Activated naive CD8-positive, alpha-beta T cell treated with anti-CD3 and anti-CD28 coated beads for 36 hours (primary cell): Measurements from ENCODE around the gene WWOX. TPM values are rescaled to one million over a fixed set of nuclear protein-coding genes. Genes with fewer than 3 reads are reported as not detected.

Experiments used
- DNase-seq: peaks from one replicate; pipeline ENCODE4 v3.0.0; 2021
- H3K27ac Mint-ChIP-seq: one replicate; pipeline ENCODE4 v1.8.0; 2022; ENCODE audit warnings: mild to moderate bottlenecking, moderate library complexity, mixed read lengths
- H3K27me3 Mint-ChIP-seq: one replicate; pipeline ENCODE4 v1.8.0; 2022; ENCODE audit warnings: mild to moderate bottlenecking, mixed read lengths
- H3K36me3 Mint-ChIP-seq: one replicate; pipeline ENCODE4 v1.8.0; 2021; ENCODE audit warnings: mild to moderate bottlenecking, mixed read lengths
- H3K4me1 Mint-ChIP-seq: one replicate; pipeline ENCODE4 v1.8.0; 2021; ENCODE audit warnings: mixed read lengths
- H3K4me3 Mint-ChIP-seq: one replicate; pipeline ENCODE4 v1.8.0; 2022; ENCODE audit warnings: mild to moderate bottlenecking, moderate library complexity, mixed read lengths
- H3K9me3 Mint-ChIP-seq: one replicate; pipeline ENCODE4 v1.8.0; 2022; ENCODE audit warnings: mixed read lengths
- total RNA-seq, 2 experiments: library from RNA; stranded (reverse); gene quantifications; one replicate each; pipeline ENCODE4 v1.2.3, GENCODE V29; 2021

WWOX gene
- total RNA-seq, 2 experiments from 2014 or later, result 20.0 to 23.9 TPM

DNA sequence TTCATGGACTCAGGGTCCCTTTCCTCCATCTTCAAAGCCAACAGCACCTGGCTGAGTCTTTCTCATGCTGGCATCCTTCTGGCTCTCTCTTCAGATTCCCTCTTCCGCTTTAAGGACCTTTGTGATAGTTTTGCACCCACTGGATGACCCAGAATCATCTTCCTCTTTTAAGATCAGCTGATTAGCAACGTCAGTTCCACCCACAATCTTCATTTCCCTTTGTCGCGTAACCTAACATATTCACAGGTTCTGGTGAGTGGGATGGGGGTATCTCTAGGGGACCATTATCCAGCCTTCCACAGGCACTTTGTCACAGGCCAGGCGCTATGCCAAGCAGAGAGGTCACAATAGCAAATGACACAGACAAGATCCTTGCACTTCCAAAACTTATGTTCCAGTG is 907.3 kb downstream of the WWOX start:
- H3K9me3 Mint-ChIP-seq, result no peaks in the 10 kb centered on the region
- H3K27ac Mint-ChIP-seq, result no peak overlapping the region
- no peaks in the 10 kb centered on the region for H3K36me3 Mint-ChIP-seq
- no peak overlapping the region for H3K4me3 Mint-ChIP-seq
- no peaks in the 10 kb centered on the region for H3K4me1 Mint-ChIP-seq
- DNase-seq, result no peak
- no peaks in the 10 kb centered on the region for H3K27me3 Mint-ChIP-seq

- no peak for DNase-seq
- Mint-ChIP-seq H3K36me3 (no peaks in the 10 kb centered on the region), H3K27me3 (no peaks in the 10 kb centered on the region), H3K4me3 (no peak overlapping the region), H3K9me3 (no peaks in the 10 kb centered on the region), H3K27ac (no peak overlapping the region), H3K4me1 (peaks cover 3% of the 10 kb centered on the region)
These were observed 908.2 kb downstream of the WWOX start for GRCh38 chr16:79007614-79008013.

DNA sequence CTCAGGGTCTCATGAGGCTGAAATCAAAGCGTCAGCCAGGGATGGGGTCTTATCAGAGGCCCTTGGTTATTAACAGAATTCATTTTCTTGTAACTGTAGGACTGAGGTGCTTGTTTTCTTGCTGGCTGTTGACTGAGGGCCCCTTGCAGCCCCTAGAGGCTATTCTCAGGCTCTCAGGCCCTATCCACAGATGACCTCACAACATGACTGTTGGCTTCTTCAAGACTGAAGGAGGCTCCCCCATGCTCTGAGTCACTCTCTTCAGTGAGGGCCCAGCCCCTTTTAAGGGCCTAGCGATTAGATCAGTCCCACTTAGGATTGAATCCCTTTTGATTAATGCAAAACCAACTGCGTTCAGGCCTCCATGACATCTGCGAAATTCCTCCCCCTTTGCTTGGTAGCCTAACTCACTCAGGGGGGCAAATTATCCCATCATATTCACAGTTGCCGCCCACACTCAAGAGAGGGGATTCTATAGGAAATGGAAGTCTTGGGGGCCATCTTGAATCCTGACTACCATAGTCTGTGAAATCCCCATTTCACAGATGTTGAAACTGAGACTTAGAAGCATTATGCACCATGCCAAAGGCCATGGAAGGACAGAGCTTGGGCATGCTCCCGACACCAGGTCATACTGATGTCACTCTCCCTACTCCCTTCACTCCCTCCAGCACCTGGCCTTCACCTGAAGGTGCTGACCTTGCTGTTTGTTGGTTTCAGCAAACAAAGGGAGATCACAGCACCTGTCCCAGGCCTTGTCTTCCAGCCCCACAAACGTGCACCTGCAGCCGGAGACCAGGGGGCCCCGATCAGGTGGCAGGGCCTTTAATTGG is 908.8 kb downstream of the WWOX start:
- Mint-ChIP-seq H3K27me3 (no peaks in the 10 kb centered on the region), H3K4me3 (no peak overlapping the region), H3K9me3 (no peaks in the 10 kb centered on the region), H3K27ac (no peak overlapping the region), H3K36me3 (no peaks in the 10 kb centered on the region), H3K4me1 (peaks cover 6% of the 10 kb centered on the region)
- no peak for DNase-seq

- H3K36me3 Mint-ChIP-seq, result no peaks in the 10 kb centered on the region
- H3K27ac Mint-ChIP-seq, result no peak overlapping the region
- H3K4me1 Mint-ChIP-seq, result peaks cover 7% of the 10 kb centered on the region
- DNase-seq, result no peak
- H3K9me3 Mint-ChIP-seq, result no peaks in the 10 kb centered on the region
- H3K27me3 Mint-ChIP-seq, result no peaks in the 10 kb centered on the region
- no peak overlapping the region for H3K4me3 Mint-ChIP-seq
These were observed 909.4 kb downstream of the WWOX start for GRCh38 chr16:79008869-79009179.

GRCh38 chr16:79009896-79010295 is 910.4 kb downstream of the WWOX start:
- no peak overlapping the region for H3K4me3 Mint-ChIP-seq
- peaks cover 7% of the 10 kb centered on the region for H3K4me1 Mint-ChIP-seq
- H3K27ac Mint-ChIP-seq, result no peak overlapping the region
- DNase-seq, result no peak
- no peaks in the 10 kb centered on the region for H3K9me3 Mint-ChIP-seq
- H3K27me3 Mint-ChIP-seq, result no peaks in the 10 kb centered on the region
- no peaks in the 10 kb centered on the region for H3K36me3 Mint-ChIP-seq

- H3K9me3 Mint-ChIP-seq, result no peaks in the 10 kb centered on the region
- no peaks in the 10 kb centered on the region for H3K27me3 Mint-ChIP-seq
- no peak overlapping the region for H3K27ac Mint-ChIP-seq
- peaks cover 7% of the 10 kb centered on the region for H3K4me1 Mint-ChIP-seq
- H3K36me3 Mint-ChIP-seq, result peaks cover 3% of the 10 kb centered on the region
- H3K4me3 Mint-ChIP-seq, result no peak overlapping the region
- DNase-seq, result no peak
These were observed 911.8 kb downstream of the WWOX start for GRCh38 chr16:79011282-79011681.

DNA sequence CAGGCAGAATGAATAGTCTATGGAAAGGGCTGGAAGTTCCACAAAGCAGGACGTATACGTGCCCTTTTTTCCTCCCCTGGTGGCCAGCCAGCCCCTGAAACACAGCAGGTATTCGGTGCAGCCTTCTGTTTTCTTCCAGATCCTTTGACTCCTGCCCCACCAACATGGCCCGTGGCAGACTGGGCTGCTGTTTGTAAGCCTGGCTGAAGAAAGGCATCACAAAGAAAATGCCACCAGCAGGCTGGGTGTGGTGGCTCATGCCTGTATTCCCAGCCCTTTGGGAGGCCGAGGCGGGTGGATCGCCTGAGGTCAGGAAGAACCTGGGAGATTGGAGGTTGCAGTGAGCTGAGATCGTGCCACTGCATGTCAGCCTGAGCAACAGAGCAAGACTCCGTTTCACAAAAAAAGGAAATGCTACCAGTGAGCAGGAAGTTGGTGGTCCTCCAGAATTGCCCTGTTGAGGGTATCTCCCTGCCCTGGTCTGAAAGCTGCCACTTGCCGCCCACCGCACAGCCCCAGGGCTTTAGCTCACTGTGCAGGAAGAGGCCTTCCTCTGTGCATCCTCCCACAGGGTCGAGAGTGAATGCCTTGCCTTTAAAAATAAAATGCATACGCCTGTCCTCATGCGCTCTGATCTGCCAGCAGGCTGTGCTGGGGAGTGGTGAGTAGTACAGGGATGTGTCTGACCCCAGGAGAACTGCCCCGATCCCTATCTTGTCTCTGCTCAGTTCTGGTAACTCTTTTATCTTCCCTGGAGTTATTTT is 913.4 kb downstream of the WWOX start:
- Mint-ChIP-seq H3K4me3 (no peak overlapping the region), H3K36me3 (peaks cover 6% of the 10 kb centered on the region), H3K9me3 (no peaks in the 10 kb centered on the region), H3K4me1 (peaks cover 7% of the 10 kb centered on the region), H3K27ac (no peak overlapping the region), H3K27me3 (no peaks in the 10 kb centered on the region)
- no peak for DNase-seq

- no peaks in the 10 kb centered on the region for H3K9me3 Mint-ChIP-seq
- peaks cover 7% of the 10 kb centered on the region for H3K4me1 Mint-ChIP-seq
- peaks cover 6% of the 10 kb centered on the region for H3K36me3 Mint-ChIP-seq
- no peak overlapping the region for H3K27ac Mint-ChIP-seq
- no peak for DNase-seq
- no peak overlapping the region for H3K4me3 Mint-ChIP-seq
- no peaks in the 10 kb centered on the region for H3K27me3 Mint-ChIP-seq
These were observed 914.6 kb downstream of the WWOX start for GRCh38 chr16:79013930-79014660.

- Mint-ChIP-seq H3K4me1 (no peaks in the 10 kb centered on the region), H3K36me3 (peaks cover 6% of the 10 kb centered on the region), H3K27ac (no peak overlapping the region), H3K4me3 (no peak overlapping the region), H3K9me3 (no peaks in the 10 kb centered on the region), H3K27me3 (no peaks in the 10 kb centered on the region)
- no peak for DNase-seq
These were observed 919.4 kb downstream of the WWOX start for GRCh38 chr16:79018650-79019429.

GRCh38 chr16:79019431-79019830 is 920.0 kb downstream of the WWOX start:
- no peaks in the 10 kb centered on the region for H3K27me3 Mint-ChIP-seq
- H3K36me3 Mint-ChIP-seq, result peaks cover 6% of the 10 kb centered on the region
- no peaks in the 10 kb centered on the region for H3K4me1 Mint-ChIP-seq
- no peak overlapping the region for H3K4me3 Mint-ChIP-seq
- DNase-seq, result no peak
- H3K27ac Mint-ChIP-seq, result no peak overlapping the region
- no peaks in the 10 kb centered on the region for H3K9me3 Mint-ChIP-seq

DNA sequence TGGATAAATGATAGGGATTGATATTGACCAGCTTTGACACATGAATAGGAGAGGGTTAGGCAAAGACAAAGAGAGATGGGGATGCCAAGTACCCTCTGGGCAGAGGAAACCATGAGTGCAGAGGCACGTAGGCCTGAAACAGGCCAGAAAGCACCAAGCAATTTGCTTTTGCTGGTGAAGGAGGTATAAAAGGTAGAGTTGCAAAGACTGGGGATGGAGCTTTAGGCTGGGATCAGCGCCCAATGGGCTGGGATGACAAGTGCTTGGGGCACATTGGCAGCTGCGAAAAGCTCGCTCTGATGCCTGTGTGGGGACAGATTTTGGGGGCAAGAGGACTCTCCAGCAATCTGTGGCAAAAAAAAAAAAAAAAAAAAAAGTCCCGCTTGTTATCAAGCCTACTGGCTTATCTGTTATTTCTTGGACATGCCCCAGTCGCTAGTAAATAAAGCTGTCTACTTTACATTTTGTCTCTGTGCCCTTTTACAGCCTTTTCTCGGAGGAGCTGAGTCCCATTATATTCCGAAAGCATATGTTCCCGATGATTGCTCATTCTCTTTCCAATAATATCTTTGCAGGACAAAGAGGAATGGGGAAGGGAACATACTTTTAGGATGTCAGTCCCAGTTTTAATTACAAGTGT is 922.7 kb downstream of the WWOX start:
- Mint-ChIP-seq H3K36me3 (no peaks in the 10 kb centered on the region), H3K4me3 (no peak overlapping the region), H3K9me3 (no peaks in the 10 kb centered on the region), H3K27ac (no peak overlapping the region), H3K27me3 (no peaks in the 10 kb centered on the region), H3K4me1 (no peaks in the 10 kb centered on the region)
- no peak for DNase-seq

- Mint-ChIP-seq H3K4me3 (no peak overlapping the region), H3K27ac (no peak overlapping the region), H3K9me3 (no peaks in the 10 kb centered on the region), H3K4me1 (no peaks in the 10 kb centered on the region), H3K27me3 (no peaks in the 10 kb centered on the region), H3K36me3 (no peaks in the 10 kb centered on the region)
- DNase-seq, result no peak
These were observed 926.7 kb downstream of the WWOX start for GRCh38 chr16:79026117-79026516.

- Mint-ChIP-seq H3K9me3 (peaks cover 5% of the 10 kb centered on the region), H3K36me3 (peaks cover 4% of the 10 kb centered on the region), H3K4me3 (no peak overlapping the region), H3K27ac (no peak overlapping the region), H3K27me3 (no peaks in the 10 kb centered on the region), H3K4me1 (no peaks in the 10 kb centered on the region)
- no peak for DNase-seq
These were observed 937.1 kb downstream of the WWOX start for GRCh38 chr16:79036541-79036940.

- peaks cover under 1% of the 10 kb centered on the region for H3K4me1 Mint-ChIP-seq
- no peak for DNase-seq
- peaks cover 4% of the 10 kb centered on the region for H3K9me3 Mint-ChIP-seq
- H3K4me3 Mint-ChIP-seq, result no peak overlapping the region
- no peaks in the 10 kb centered on the region for H3K27me3 Mint-ChIP-seq
- H3K27ac Mint-ChIP-seq, result no peak overlapping the region
- H3K36me3 Mint-ChIP-seq, result peaks cover 4% of the 10 kb centered on the region
These were observed 938.3 kb downstream of the WWOX start for GRCh38 chr16:79037521-79038373.
